Tibial artery (tissue), 4 donors: Measurements from ENCODE around the gene CLDN18.

ENCODE experiments used
- DNase-seq, 2 donors: peaks; one replicate each; pipeline ENCODE4 v3.0.0-alpha.2; 2019
- H3K27ac ChIP-seq, 2 donors: fragments of 200-600 bp; sonication (generic) in 1 of 2; 1 replicate in 1 of 2; 2 replicates in 1 of 2; pipeline ENCODE4 v1.5.1; 2018 to 2019; ENCODE audit warnings: mild to moderate bottlenecking in 1 of 2
- H3K27me3 ChIP-seq, 2 donors: fragments of 200-600 bp; sonication (generic) in 1 of 2; one replicate each; pipeline versions ENCODE4 v1.5.1 to v1.6.0; 2016 to 2019
- H3K36me3 ChIP-seq, 3 donors: fragments of 200-600 bp; sonication (generic) in 2 of 3; one replicate each; pipeline ENCODE4 v1.5.1; 2016 to 2019; ENCODE audit warnings: mild to moderate bottlenecking in 2 of 3
- H3K4me1 ChIP-seq, 4 donors: fragments of 200-600 bp; sonication (generic) in 2 of 4; 1 replicate in 3 of 4; 2 replicates in 1 of 4; pipeline ENCODE4 v1.5.1; 2016 to 2019
- H3K4me3 ChIP-seq, 2 donors: fragments of 200-600 bp; sonication (generic) in 1 of 2; 1 replicate in 1 of 2; 2 replicates in 1 of 2; pipeline ENCODE4 v1.5.1; 2018 to 2019; ENCODE audit warnings: mild to moderate bottlenecking in 2 of 2
- H3K9me3 ChIP-seq, 3 donors: fragments of 200-600 bp; sonication (generic) in 1 of 3; one replicate each; pipeline ENCODE4 v1.5.1; 2016 to 2019
- CTCF ChIP-seq, 2 experiments: fragments of 200-600 bp in 1 of 2; fragments of 450-650 bp in 1 of 2; IDR thresholded peaks; one replicate each; pipeline ENCODE4 v1.5.1; 2017 to 2019; ENCODE audit warnings: antibody characterized with exemption in 2 of 2, mild to moderate bottlenecking in 1 of 2, moderate library complexity in 1 of 2
- intact Hi-C: fragments of 100-400 bp; cut with DNase I; formaldehyde crosslinking; loops from one replicate; pipeline ENCODE4 v1.15.0; 2023; ENCODE audit warnings: low total_unique reads

CLDN18 gene

GRCh38 chr3:138034918-138035317 is 25.0 kb downstream of the CLDN18 start:
- DNase-seq = no peak
- TF ChIP-seq CTCF (IDR thresholded peaks at IDR 0.05) = no peak
- no peaks in the 10 kb centered on the region for H3K9me3 ChIP-seq
- intact Hi-C loops = no loop called here
- H3K36me3 ChIP-seq = peaks cover 6 to 13% (median 12%) of the 10 kb centered on the region in 3 donors
- no peaks in the 10 kb centered on the region for H3K4me1 ChIP-seq
- no peaks in the 10 kb centered on the region for H3K27me3 ChIP-seq
- H3K27ac ChIP-seq = no peak overlapping the region
- H3K4me3 ChIP-seq = no peak overlapping the region

- Histone ChIP-seq H3K27me3 (no peaks in the 10 kb centered on the region), H3K9me3 (no peaks in the 10 kb centered on the region), H3K36me3 (no peaks in the 10 kb centered on the region), H3K4me3 (no peak overlapping the region), H3K4me1 (no peaks in the 10 kb centered on the region), H3K27ac (no peak overlapping the region)
- no peak for DNase-seq
- intact Hi-C loops = no loop called here
- no peak for TF ChIP-seq CTCF (IDR thresholded peaks at IDR 0.05)
Measured at GRCh38 chr3:138036572-138036971, 26.6 kb downstream of the CLDN18 start.

- peaks cover 0 to 2% (median 0%) of the 10 kb centered on the region in 4 donors for H3K4me1 ChIP-seq
- intact Hi-C loops = no loop called here
- DNase-seq = no peak
- H3K9me3 ChIP-seq = no peaks in the 10 kb centered on the region
- TF ChIP-seq CTCF (IDR thresholded peaks at IDR 0.05) = no peak
- no peak overlapping the region for H3K4me3 ChIP-seq
- H3K36me3 ChIP-seq = no peaks in the 10 kb centered on the region
- H3K27me3 ChIP-seq = no peaks in the 10 kb centered on the region
- no peak overlapping the region for H3K27ac ChIP-seq
Measured at GRCh38 chr3:138038725-138039462, 28.9 kb downstream of the CLDN18 start.

- Histone ChIP-seq H3K27me3 (no peaks in the 10 kb centered on the region), H3K4me1 (peaks cover 0 to 5% (median 0%) of the 10 kb centered on the region in 4 donors), H3K4me3 (no peak overlapping the region), H3K27ac (no peak overlapping the region), H3K36me3 (peaks cover 0 to 3% (median 0%) of the 10 kb centered on the region in 3 donors), H3K9me3 (no peaks in the 10 kb centered on the region)
- no peak for TF ChIP-seq CTCF (IDR thresholded peaks at IDR 0.05)
- intact Hi-C loops = no loop called here
- no peak for DNase-seq
Measured at GRCh38 chr3:138042043-138042442, 32.1 kb downstream of the CLDN18 start.

GRCh38 chr3:138043266-138044029 is 33.5 kb downstream of the CLDN18 start:
- H3K27ac ChIP-seq = no peak overlapping the region
- H3K4me3 ChIP-seq = no peak overlapping the region
- H3K36me3 ChIP-seq = peaks cover 0 to 9% (median under 1%) of the 10 kb centered on the region in 3 donors
- intact Hi-C loops = no loop called here
- no peak for TF ChIP-seq CTCF (IDR thresholded peaks at IDR 0.05)
- H3K9me3 ChIP-seq = no peaks in the 10 kb centered on the region
- H3K27me3 ChIP-seq = no peaks in the 10 kb centered on the region
- DNase-seq = no peak
- H3K4me1 ChIP-seq = peaks cover 0 to 5% (median 0%) of the 10 kb centered on the region in 4 donors
